Measurements from ENCODE around the gene MYO16. TPM values are rescaled to one million over a fixed set of nuclear protein-coding genes. Genes with fewer than 3 reads are reported as not detected.
A peak's percentile ranks its signal among the peaks of the same experiment; 100 is the strongest.
"Not testable (repeated sequence)": the region's sequence is repeated elsewhere in the genome, so short reads cannot be mapped to it uniquely, and the experiment has no call there.

Gene MYO16
- total RNA-seq, 1 donor from 2014 or later: 0.04 TPM

DNA sequence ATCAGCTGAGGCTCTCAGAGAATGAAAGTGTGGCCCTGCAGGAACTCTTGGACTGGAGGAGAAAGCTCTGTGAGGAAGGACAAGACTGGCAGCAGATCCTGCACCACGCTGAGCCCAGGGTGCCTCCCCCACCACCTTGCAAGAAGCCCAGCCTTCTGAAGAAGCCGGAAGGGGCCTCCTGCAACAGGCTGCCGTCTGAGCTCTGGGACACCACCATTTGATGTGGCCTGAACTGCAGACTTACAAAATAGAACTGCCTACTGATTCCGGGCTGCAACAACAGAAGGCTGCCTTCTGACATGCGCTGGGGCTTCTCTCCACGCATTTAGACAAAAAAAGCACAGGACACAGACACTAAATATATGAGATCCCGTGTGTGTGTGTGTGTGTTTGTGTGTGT is 577.2 kb downstream of the MYO16 start:
- ATAC-seq: no peak

DNA sequence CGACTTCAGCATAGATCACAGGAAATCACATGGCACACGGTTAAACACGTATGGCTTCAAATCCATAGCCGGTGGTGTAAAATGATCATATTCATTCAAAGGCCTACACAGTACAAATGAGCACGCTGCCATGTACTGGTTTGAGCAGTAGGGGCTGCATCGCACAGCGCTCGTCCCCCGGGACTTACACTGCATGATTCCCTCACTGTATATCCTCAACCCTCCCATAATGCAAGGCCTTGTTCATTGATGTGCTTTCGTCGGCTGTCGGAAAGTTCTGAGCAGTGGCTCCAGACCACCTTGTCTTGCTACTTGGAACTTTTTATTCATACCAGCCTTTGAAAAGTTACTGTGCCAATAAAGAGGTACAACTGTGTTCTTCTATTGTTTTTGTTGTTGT is 578.2 kb downstream of the MYO16 start:
- ATAC-seq: no peak

DNA sequence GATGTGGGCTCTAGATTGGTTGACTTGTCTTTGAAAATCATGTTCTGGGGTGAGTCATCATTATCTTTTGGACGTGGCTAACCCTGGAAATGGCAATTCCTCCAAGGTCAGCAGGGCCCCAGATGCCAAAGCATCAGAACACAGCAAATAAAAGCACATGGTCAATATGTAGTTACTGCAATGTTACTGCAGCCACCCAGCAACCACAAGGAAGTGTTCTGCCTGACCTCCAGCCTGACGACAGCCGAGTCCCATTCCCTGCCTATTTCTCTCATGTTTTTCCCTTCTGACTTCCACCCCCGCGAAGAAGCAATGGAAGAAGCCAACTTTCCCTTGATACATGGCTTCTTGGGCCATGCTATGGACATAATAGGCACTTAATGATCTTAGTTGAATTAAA is 579.1 kb downstream of the MYO16 start:
- ATAC-seq: no peak

DNA sequence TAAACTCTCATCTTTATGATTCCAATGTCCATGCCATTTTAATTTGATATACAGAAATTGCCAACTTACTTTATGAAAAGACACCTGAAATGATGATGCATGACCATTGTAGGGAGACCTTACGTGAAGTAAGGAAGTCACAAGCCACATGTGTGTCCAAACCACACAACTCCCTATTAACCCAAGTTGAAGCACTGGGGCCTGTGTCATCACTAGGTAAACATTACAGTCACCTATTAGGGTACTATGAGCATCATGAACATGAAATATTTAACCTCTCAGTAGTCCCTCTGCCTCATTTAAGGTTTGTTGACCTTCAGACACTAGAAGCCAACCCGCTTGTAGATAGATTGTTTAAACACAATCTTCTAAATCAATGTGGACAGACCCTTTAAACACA is 580.1 kb downstream of the MYO16 start:
- ATAC-seq: no peak

DNA sequence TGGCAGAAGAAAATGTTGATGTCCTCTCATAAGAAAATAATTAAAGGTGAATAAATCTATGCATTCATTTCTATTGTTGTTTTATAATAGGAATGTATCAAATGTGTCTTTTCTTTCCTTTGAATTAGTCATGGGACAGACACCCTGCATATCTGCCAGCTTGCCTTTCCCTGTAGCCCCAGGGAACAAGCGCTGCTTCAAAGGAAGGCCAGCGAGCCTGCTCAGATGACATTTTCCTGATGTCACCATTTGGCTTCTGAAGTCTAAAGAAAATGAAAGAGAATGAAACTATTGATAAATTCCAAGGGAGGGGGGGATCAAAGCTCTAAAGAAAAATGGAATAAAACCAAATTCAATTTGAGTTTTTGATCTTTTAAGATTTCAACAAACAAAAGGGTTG is 582.2 kb downstream of the MYO16 start:
- ATAC-seq: no peak

DNA sequence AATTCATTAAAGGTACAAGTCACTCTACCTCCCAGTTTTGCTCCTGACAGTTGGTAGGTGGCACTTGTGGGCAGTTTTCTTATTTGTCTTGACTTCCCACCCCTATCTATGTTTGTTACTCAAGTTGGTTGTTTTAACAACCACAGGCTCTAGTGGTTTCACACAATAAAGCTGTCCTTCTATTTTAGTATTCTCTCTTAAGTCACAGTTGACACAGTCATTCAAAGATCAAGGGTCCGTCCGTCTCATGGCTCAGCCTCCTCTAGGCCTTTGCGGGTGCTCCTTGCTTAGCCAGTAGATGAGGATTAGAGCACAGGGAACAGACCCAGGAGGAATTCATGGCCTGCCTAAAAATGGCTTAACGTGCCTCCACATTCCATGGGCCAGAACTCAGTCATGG is 583.2 kb downstream of the MYO16 start:
- ATAC-seq: no peak

DNA sequence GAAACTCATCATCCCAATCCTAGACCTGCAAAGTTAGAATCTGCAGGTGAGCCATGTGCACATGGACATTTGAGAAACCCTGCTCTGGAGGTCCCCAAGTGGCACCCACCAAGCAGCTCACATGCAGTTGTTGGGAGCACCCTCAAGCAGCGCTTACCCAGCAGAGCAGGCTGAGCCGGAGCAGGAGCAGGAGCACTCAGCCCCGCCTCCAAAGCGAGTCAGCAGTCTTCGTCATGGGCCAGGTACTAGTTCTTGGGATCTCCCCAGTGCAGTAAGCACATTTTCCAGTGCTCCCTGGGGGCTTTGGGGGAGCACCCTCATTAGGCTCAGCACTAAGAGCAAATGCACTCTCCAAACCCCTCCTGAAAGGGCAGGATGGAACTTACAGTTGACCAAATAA is 584.3 kb downstream of the MYO16 start:
- ATAC-seq: peak; percentile 67

DNA sequence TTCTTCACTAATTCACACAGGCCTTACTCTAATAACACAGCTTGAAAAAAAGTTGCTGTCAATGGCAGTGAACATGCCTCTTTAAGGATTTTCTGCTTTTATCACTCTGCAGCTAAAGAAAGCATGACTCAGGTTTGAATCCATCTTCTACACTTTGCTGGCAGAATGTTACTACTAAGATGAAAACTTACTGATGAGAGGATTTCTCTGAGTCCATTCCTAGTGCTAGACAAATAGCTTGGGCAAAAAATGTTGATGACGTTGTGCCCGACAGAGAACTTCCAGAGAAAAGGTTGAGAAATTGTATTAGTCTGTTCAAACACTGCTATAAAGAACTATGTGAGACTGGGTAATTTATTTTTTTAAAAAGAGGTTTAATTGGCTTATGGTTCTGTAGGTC is 585.0 kb downstream of the MYO16 start:
- ATAC-seq: no peak

DNA sequence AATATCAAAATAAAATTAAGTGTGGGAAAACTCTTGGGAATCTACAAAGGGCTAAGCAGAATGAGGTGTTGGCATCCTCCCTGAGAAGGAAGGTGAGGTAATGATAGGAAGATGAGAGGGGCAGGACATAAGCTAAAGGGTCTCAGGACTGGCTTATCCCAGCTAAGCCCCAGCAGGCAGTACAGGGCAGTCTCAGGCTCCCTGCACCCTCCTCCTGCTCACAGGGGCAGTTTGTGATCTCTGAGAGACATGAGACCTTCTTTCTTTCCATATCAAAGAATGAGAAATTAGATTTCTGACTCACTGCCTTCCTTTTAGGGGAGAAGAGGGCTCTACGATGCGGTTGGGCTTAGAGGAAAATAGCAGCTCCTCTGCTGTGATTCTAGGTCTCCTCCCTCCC is 586.0 kb downstream of the MYO16 start:
- no peak for ATAC-seq

DNA sequence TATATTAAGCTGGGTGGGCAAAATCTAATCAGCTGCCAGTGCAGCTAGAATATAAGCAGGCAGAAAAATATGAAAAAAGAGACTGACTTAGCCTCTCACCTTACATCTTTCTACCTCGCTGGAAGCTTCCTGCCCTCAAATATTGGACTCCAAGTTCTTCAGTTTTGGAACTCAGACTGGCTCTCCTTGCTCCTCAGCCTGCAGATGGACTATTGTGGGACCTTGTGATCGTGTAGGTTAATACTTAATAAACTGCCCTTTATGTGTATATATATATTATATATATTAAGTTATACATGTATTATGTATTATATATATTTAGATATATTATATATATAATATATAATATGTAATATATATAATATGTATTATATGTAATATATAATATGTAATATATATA is 588.1 kb downstream of the MYO16 start:
- not testable (repeated sequence) for ATAC-seq

DNA sequence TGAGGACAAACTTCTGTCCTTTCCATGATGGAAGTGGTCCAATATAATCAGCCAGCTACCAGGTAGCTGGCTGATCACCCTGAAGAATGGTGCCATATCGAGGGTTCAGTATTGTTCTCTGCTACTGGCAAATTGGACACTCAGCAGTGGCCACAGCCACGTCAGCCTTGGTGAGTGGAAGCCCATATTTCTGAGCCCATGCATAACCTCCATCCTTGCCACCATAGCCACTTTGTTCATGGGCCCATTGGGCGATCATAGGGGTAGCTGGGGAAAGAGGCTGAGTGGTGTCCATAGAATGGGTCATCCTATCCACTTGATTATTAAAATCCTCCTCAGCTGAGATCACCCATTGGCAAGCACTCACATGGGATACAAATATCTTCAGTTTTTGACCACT is 591.2 kb downstream of the MYO16 start:
- no peak for ATAC-seq

DNA sequence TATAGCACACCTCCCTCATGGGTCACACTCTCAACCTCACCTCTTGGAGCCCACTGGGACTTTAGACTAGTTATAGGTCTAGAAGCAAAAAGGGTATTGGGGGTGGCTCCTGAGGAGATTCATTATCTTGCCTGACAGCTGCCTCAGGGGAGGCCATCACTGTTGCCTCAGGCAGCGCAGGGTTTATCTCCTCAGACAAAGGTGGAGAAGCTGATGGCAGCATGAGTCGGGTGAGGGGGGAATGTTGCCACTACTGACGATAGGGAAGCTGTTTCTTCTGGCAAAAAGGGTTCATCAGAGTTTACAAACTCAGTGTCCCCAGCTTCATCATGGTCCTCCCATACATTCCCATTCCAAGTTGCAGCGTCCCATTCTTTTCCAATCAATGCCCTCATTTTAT is 594.6 kb downstream of the MYO16 start:
- ATAC-seq: no peak

DNA sequence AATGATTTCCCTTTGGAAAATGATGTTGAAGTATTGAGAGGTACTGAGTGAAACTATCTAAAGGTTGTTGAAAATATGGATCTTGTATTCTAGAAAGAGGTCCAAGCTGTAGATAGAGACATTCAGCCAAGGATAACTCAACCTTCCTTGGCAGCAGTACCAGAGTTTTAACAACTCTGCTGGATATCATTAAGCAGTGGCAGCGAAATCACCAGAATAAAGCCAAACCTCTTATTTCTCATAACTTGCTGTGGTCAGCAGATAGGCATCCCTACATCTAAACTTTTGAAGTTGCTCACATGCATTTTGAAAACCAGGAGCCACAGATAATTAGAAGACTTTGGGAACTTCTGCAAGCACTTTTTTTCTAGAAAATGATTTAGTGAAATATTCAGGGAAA is 597.2 kb downstream of the MYO16 start:
- ATAC-seq: no peak

DNA sequence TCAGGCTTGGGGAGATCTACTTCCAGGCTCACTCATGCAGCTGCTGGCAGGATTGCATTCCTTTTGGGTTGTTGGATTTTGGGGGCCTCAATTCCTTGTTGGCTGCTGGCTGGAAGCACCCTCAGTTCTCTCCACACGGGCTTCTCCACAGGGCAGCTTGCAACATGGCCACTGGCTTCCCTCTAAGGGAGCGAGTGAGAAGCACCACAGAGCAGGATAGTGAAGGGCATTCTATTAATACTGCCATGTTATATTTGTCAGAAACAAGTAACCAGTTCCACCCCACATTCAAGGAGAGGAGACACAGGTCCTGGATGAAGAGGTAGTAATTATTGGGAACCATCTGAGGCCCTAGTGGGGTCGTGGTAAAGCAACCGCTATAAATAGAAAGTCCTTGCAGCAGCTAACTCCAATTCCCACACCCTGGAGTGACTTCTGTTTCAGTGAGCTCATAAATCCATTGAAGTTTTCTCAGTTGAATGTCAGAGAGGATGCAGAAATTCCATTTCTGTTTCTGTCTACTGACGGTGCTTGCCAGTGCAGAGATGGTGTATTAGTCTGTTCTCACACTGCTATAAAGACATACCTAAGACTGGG is 598.0 kb downstream of the MYO16 start:
- ATAC-seq: no peak

DNA sequence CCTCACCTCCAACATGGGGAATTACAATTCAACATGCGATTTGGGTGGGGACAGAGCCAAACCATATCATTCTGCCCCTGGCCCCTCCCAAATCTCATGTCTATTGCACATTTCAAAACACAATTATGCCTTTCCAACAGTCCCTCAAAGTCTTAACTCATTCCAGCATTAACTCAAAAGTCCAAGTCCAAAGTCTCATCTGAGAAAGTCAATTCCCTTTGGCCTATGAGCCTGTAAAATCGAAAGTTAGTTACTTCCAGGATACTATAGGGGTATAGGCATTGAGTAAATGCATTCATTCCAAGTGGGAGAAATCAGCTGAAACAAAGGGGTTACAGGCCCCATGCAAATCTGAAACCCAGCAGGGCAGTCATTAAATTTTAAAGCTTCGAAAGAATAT is 598.8 kb downstream of the MYO16 start:
- ATAC-seq: no peak

DNA sequence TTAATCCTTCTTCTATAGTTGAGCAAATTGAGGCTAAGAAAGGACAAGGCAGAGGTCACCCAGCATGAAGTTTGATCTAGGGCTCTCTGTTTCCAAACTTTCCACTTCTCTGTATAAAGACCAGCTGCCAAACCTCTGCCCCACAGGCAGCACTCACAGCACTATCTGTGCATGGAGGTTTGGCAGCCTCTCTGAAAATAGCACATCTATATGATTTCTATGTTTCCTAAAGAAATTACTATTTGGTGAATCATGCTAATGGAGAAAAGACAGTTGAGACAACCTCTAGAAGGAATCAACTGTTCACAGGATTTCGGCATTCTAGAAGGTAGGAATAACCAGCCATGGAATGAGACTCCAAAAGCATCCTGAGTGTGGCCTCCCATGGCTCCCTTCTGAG is 602.5 kb downstream of the MYO16 start:
- no peak for ATAC-seq

DNA sequence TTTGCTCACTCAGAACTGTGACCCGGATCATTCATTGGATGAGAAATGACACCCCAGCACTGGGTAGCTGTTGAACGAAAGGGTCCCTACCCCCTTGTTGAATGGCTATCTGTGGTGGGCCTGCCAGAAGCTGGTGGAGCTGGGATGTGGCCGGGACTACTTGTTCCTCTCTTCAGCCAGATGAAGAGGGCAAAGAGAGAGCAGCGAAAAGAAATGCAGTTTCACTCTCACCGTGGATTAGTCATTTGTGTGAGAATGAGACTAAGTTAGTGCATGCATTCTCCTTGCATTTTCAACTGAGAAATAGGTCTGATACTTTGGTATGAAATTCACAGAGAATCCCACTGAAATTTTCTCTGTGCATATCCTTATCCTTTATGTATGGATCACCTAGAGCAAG is 603.9 kb downstream of the MYO16 start:
- ATAC-seq: no peak

DNA sequence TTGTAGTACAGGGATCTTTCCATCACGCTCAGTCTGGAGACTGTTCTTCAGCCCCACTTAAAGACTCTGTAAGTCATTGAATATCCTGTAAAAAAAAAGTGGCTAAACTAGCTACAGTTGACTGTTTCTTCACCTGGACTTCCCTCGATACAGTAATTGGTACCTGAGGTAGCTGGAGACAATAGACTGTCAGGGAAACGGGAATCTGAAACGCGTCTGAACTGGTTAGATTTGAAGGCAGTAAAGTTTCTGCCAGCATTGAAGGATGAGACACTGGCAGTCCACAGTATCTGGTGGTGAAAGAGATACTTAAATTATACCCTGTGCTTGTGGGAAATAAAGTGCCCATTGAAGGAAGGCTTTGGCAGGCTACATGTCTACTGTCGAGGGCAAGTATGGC is 606.5 kb downstream of the MYO16 start:
- ATAC-seq: peak; percentile 88

DNA sequence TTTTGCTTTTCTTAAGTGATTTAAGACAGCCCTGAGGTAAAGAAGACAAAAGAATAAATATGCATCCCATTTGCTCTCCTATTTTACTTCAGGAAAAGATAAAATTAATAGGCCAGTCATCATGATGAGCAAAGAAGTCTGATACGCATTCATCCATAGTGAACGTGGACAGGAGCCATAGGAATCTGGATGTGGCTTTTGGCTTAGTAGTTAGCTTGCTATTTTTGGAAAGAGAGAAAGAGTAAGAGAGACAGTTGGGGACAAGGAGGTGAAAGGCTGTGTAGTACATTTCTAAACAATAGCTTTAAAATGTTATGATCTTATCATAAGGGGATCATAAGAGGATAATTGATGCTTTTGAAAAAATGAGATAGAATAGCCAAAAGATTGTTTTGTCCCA is 611.7 kb downstream of the MYO16 start:
- no peak for ATAC-seq

DNA sequence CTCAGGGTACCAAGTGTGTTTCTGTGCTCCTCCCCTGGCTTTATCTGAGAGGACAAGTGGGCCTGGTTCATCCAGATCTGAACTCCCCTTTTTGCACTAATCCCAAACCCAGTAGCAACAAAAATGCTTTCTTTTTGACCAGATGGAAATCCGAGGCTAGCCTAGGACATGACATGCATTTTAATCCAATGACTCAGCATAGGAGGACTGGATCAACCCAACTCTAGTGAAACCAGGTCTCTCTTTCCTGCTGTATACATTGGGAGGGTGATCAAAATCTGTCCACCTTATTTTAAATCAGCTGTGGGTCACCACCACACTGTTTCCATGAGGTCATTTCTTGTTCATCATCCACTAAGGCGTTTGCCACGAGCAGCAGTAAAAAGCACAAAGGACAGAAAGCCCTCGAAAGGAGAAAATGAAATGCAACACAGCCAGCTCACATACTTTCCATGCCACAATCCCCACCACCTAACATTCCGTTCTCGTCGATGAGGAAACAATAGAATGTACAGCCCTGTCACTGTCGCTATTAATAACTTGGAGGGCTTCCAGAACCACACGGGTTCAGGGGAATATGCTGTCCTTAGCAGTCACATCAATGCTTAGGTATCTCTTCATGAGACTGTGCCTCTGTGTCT is 614.0 kb downstream of the MYO16 start:
- peak; percentile 77 for ATAC-seq

DNA sequence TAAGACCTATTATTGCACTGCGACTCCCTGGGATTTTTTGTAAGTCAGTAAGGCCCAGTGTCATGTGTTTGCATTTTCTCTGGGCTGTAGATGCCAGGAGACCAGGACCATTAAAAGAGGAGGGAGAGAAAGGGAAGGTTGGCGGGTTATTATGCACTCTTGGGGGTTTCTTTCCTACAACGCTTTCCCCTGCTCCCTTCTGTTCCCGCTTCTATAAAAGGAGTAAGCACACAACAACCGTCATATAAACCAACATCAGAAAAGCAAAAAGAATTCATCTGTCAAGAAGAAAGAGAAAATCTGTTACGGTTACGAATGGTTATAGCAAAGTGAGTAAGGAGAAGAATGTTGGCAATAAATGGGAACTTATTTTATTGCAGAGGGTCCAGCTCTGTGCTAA is 615.2 kb downstream of the MYO16 start:
- ATAC-seq: no peak

DNA sequence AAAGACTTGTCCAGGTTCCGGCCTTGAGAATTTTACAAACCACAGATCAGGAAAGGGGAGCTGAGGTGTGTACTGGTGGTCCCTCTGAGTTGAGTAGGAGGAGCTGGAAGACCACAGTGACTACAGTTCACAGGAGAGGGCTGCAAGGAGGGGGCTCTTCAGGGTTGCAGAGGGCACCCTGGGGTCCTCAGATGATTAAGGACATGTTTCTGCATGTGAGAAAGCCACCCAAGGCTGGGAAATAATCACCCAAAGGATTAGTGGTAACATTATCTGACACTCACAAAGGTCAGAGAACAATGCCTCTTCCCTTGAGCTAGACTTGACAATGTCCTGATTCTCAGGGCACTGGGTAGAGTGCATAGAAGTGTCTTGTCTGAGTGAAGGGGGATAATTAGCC is 616.6 kb downstream of the MYO16 start:
- ATAC-seq: no peak

DNA sequence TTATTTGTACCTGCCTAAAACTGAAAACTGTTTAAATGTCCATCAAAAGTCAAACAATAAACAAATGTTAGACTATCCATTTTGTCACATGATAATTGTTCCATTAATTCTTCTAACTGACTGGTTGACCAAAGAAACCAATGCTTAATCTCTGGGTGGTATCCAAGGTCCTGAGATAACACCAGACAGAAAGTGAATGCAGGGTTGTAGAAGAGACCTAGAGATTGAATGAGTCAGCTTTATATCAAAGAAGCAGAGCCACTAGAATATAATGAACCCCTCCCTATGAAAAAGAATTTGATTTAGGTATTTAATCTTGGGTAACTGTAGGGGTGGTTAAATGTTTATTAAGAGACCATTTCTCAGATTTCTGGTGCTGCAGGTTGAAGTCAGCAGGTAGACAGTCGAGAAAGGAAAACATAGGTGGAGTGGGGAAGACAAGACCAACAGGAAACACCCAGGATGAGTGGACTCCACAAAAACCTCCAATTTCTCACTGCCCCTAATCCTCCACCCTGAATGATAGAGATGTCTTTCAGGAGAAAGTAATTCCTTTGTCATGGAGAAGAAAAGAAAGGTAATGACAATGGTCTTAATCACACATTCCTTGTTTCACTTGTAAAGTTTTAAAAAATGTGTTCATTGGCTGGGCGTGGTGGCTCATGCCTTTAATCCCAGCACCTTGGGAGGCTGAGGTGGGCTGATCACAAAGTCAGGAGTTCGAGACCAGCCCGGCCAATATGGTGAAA is 620.5 kb downstream of the MYO16 start:
- ATAC-seq: peak; percentile 84

DNA sequence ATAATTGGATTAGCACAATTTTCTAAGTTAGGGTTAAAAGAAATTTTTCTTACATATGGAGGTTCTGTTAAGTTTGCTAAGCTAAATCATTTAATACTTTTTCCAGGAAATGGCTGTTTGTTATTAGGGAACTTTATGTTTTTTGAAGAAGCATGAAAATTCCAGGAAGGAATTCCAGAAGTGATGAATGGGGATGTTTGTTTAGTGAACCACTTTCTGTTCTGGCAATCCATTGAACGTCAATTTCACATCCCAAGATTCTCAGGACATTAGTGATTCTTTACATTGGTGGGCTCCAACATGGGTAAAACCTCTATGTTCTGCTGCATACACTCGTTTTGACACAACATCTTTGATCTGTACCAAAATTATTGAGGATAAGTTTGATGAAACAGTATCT is 622.5 kb downstream of the MYO16 start:
- ATAC-seq: no peak
